Measurements from ENCODE around the gene COQ7. TPM values are rescaled to one million over a fixed set of nuclear protein-coding genes. Genes with fewer than 3 reads are reported as not detected.

COQ7 gene
- total and polyA plus RNA-seq, 2 experiments from 2014 or later = 17.5 to 19.4 TPM

GRCh38 chr16:19127205-19127604 lies 59.8 kb downstream of the COQ7 start:
- no peak for DNase-seq (ENCODE audit: low spot score)
- 94% methylated on average over 3 of the region's 3 CpGs for WGBS (ENCODE audit: low lambda C conversion rate, missing lambda C conversion rate)
- H3K79me2 ChIP-seq = no peaks in the 10 kb centered on the region

GRCh38 chr16:19127674-19128131 lies 60.3 kb downstream of the COQ7 start:
- H3K36me3 ChIP-seq (replicated peaks; ENCODE audit: insufficient read depth, low read depth) = no peaks in the 10 kb centered on the region
- no peaks in the 10 kb centered on the region for H3K9me3 ChIP-seq (ENCODE audit: low read depth)
- peaks cover 18% of the 10 kb centered on the region for H3K4me1 ChIP-seq (ENCODE audit: insufficient read depth)
- H4K20me1 ChIP-seq (ENCODE audit: insufficient read depth, poor library complexity, severe bottlenecking) = no peaks in the 10 kb centered on the region
- TF ChIP-seq EZH2phosphoT487 (IDR thresholded peaks at IDR 0.05; ENCODE audit: low read depth, severe bottlenecking, unreplicated experiment) (no peak), CTCF (IDR thresholded peaks at IDR 0.05; ENCODE audit: poor library complexity) (no peak), EZH2 (IDR thresholded peaks at IDR 0.05; ENCODE audit: borderline replicate concordance) (no peak)
- no peaks in the 10 kb centered on the region for H3K9me2 ChIP-seq (replicated peaks; ENCODE audit: insufficient read depth)
- H3K4me2 ChIP-seq = no peak overlapping the region
- no peak overlapping the region for H3K27ac ChIP-seq
- H2AFZ ChIP-seq = no peak overlapping the region
- H3K27me3 ChIP-seq = no peaks in the 10 kb centered on the region
- no peaks in the 10 kb centered on the region for H3K79me2 ChIP-seq
- no peak overlapping the region for H3K4me3 ChIP-seq
- DNase-seq (ENCODE audit: low spot score) = no peak
- WGBS (ENCODE audit: low lambda C conversion rate, missing lambda C conversion rate) = 89% methylated on average over 3 of the region's 3 CpGs

More at GRCh38 chr16:19127205-19127604, 59.8 kb downstream of the COQ7 start:
- Histone ChIP-seq H3K4me2 (no peak overlapping the region), H3K4me1 (ENCODE audit: insufficient read depth) (peaks cover 18% of the 10 kb centered on the region), H2AFZ (no peak overlapping the region), H3K27me3 (no peaks in the 10 kb centered on the region), H3K4me3 (no peak overlapping the region), H3K9me3 (ENCODE audit: low read depth) (no peaks in the 10 kb centered on the region), H3K36me3 (replicated peaks; ENCODE audit: insufficient read depth, low read depth) (no peaks in the 10 kb centered on the region), H3K9me2 (replicated peaks; ENCODE audit: insufficient read depth) (no peaks in the 10 kb centered on the region), H3K27ac (no peak overlapping the region), H4K20me1 (ENCODE audit: insufficient read depth, poor library complexity, severe bottlenecking) (no peaks in the 10 kb centered on the region)
- TF ChIP-seq EZH2phosphoT487 (IDR thresholded peaks at IDR 0.05; ENCODE audit: low read depth, severe bottlenecking, unreplicated experiment) (no peak), CTCF (IDR thresholded peaks at IDR 0.05; ENCODE audit: poor library complexity) (no peak), EZH2 (IDR thresholded peaks at IDR 0.05; ENCODE audit: borderline replicate concordance) (no peak)

- DNase-seq (ENCODE audit: low spot score) = no peak
- Histone ChIP-seq H3K4me3 (no peak overlapping the region), H3K36me3 (replicated peaks; ENCODE audit: insufficient read depth, low read depth) (no peaks in the 10 kb centered on the region), H3K9me3 (ENCODE audit: low read depth) (no peaks in the 10 kb centered on the region), H2AFZ (no peak overlapping the region), H3K9me2 (replicated peaks; ENCODE audit: insufficient read depth) (no peaks in the 10 kb centered on the region), H3K79me2 (no peaks in the 10 kb centered on the region), H4K20me1 (ENCODE audit: insufficient read depth, poor library complexity, severe bottlenecking) (no peaks in the 10 kb centered on the region), H3K4me1 (ENCODE audit: insufficient read depth) (peaks cover 18% of the 10 kb centered on the region), H3K27ac (no peak overlapping the region), H3K27me3 (no peaks in the 10 kb centered on the region), H3K4me2 (no peak overlapping the region)
- TF ChIP-seq EZH2phosphoT487 (IDR thresholded peaks at IDR 0.05; ENCODE audit: low read depth, severe bottlenecking, unreplicated experiment) (no peak), CTCF (IDR thresholded peaks at IDR 0.05; ENCODE audit: poor library complexity) (no peak), EZH2 (IDR thresholded peaks at IDR 0.05; ENCODE audit: borderline replicate concordance) (no peak)
- whole genome bisulfite sequencing (ENCODE audit: low lambda C conversion rate, missing lambda C conversion rate) = 63% methylated on average over 7 of the region's 7 CpGs
Measured at GRCh38 chr16:19128454-19129200, 61.2 kb downstream of the COQ7 start.

Other genes starting within 250 kb of the COQ7 start
- 57.0 and 59.8 TPM in 2 replicates for gene SMG1, start 141.2 kb upstream of the COQ7 start, total RNA-seq
- gene SMG1, start 141.2 kb upstream of the COQ7 start, polyA plus RNA-seq = 9.9 and 13.9 TPM in 2 replicates
- gene TMC7, start 83.7 kb upstream of the COQ7 start, total RNA-seq = 5.9 and 6.5 TPM in 2 replicates
- gene TMC7, start 83.7 kb upstream of the COQ7 start, polyA plus RNA-seq = 4.4 and 5.7 TPM in 2 replicates
- gene ITPRIPL2, start 46.4 kb downstream of the COQ7 start, total RNA-seq = 16.3 and 20.1 TPM in 2 replicates
- gene ITPRIPL2, start 46.4 kb downstream of the COQ7 start, polyA plus RNA-seq = 8.6 and 10.3 TPM in 2 replicates
- 4.3 and 6.7 TPM in 2 replicates for gene SYT17, start 100.6 kb downstream of the COQ7 start, total RNA-seq
- gene SYT17, start 100.6 kb downstream of the COQ7 start, polyA plus RNA-seq = 6.9 and 7.3 TPM in 2 replicates
- not detected in 2 replicates for gene CLEC19A, start 218.1 kb downstream of the COQ7 start, total RNA-seq
- not detected in 2 replicates for gene CLEC19A, start 218.1 kb downstream of the COQ7 start, polyA plus RNA-seq

Measured in hepatocyte (in vitro differentiated cells).